Muscle layer of duodenum (tissue), 2 donors: ENCODE data around the gene SYT8.
"Not testable (repeated sequence)": the region's sequence is repeated elsewhere in the genome, so short reads cannot be mapped to it uniquely, and the experiment has no call there.

Source experiments
- H3K27ac ChIP-seq: one replicate; pipeline ENCODE4 v1.7.0; 2013; ENCODE audit warnings: mild to moderate bottlenecking, low read length
- H3K27me3 ChIP-seq: one replicate; pipeline ENCODE4 v1.7.0; 2013; ENCODE audit warnings: low read depth, mild to moderate bottlenecking, control low read depth, low read length
- H3K36me3 ChIP-seq, 2 donors: one replicate each; pipeline ENCODE4 v1.7.0; 2013; ENCODE audit warnings: low read length in 2 of 2, control low read depth in 1 of 2, mild to moderate bottlenecking in 1 of 2; ENCODE audit not compliant: insufficient read depth in 2 of 2, control insufficient read depth in 1 of 2
- H3K4me1 ChIP-seq, 2 donors: one replicate each; pipeline ENCODE4 v1.7.0; 2013; ENCODE audit warnings: low read length in 2 of 2, mild to moderate bottlenecking in 2 of 2, control low read depth in 1 of 2, moderate library complexity in 1 of 2; ENCODE audit not compliant: insufficient read depth in 2 of 2, control insufficient read depth in 1 of 2
- H3K4me3 ChIP-seq, 2 donors: one replicate each; pipeline ENCODE4 v1.7.0; 2013; ENCODE audit warnings: low read length in 2 of 2, low read depth in 1 of 2, mild to moderate bottlenecking in 1 of 2
- H3K9me3 ChIP-seq, 2 donors: one replicate each; pipeline ENCODE4 v1.7.0; 2013; ENCODE audit warnings: low read length in 2 of 2, control low read depth in 1 of 2, mild to moderate bottlenecking in 1 of 2; ENCODE audit not compliant: control insufficient read depth in 1 of 2
- donor health status: healthy.

Gene SYT8

GRCh38 chr11:1834779-1835670, at the start of gene SYT8:
SYT8 (plus strand) TSS chr11:1834990; CDS start chr11:1835106, 116 bp downstream.
- no peak within 1 kb of the TSS for H3K4me3 ChIP-seq
- no peaks in the 10 kb centered on the region for H3K27me3 ChIP-seq
- no peaks in the 10 kb centered on the region for H3K36me3 ChIP-seq
- no peak within 1 kb of the TSS for H3K27ac ChIP-seq
- peaks cover 0 to 17% of the 10 kb centered on the region in 2 donors for H3K4me1 ChIP-seq
- H3K9me3 ChIP-seq = no peaks in the 10 kb centered on the region

DNA sequence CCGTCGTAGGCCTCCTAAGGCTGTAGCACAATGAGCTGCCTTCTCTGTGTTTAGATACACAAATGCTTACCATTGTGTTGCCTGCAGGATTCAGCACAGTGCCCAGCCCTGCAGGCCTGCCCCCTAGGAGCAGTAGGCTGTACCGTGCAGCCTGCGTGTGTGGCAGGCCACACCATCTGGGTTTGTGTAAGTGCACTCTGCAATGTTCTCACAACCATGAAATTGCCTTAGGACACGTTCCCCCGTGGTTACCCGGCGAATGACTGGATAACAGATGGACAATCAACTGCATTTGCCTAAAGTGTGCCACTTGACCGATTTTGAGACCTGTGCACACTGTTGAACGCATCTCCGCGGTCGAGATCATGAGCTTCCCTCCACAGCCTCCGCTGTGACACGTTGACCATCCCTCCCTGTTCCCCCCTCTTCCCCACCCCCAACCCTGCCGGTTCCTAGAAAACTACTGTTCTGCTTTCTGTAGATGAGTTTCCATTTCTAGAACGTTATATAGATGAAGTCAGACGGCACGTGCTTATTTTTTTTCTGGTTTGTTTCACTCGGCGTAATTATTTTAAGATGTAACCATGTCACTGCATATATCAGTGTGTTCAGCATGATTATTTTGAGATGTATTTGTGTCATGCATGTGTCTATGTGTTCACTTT, 48.9 kb upstream of the SYT8 start:
- Histone ChIP-seq H3K4me1 (peaks cover 0 to 4% of the 10 kb centered on the region in 2 donors), H3K36me3 (no peaks in the 10 kb centered on the region), H3K9me3 (no peaks in the 10 kb centered on the region), H3K27ac (no peak overlapping the region), H3K4me3 (no peak overlapping the region), H3K27me3 (no peaks in the 10 kb centered on the region)

DNA sequence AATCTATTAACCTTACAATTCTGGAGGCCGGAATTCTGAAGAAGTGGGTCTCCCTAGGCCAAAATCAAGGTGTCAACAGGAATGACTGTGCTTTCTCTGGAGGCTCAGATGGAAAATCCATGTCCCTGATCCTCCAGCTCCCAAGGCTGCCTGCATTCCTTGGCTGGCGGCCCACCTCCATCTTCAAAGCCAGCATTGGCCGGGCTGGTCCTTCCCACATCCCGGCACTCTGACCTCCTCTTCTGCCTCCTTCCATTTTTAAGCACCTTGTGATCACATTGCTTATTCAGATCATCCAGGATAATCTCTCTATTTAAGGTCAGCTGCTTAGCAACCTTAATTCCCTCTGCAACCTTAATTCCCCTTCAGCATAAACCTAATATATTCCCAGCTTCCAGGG, 48.3 kb upstream of the SYT8 start:
- Histone ChIP-seq H3K9me3 (no peaks in the 10 kb centered on the region), H3K4me1 (peaks cover 0 to 1% of the 10 kb centered on the region in 2 donors), H3K27me3 (no peaks in the 10 kb centered on the region), H3K4me3 (no peak overlapping the region), H3K36me3 (no peaks in the 10 kb centered on the region), H3K27ac (no peak overlapping the region)

- no peak overlapping the region for H3K27ac ChIP-seq
- H3K36me3 ChIP-seq = no peaks in the 10 kb centered on the region
- H3K9me3 ChIP-seq = no peaks in the 10 kb centered on the region
- no peaks in the 10 kb centered on the region for H3K27me3 ChIP-seq
- H3K4me1 ChIP-seq = no peaks in the 10 kb centered on the region
- no peak overlapping the region for H3K4me3 ChIP-seq
Measured at GRCh38 chr11:1791912-1792311, 42.9 kb upstream of the SYT8 start.

DNA sequence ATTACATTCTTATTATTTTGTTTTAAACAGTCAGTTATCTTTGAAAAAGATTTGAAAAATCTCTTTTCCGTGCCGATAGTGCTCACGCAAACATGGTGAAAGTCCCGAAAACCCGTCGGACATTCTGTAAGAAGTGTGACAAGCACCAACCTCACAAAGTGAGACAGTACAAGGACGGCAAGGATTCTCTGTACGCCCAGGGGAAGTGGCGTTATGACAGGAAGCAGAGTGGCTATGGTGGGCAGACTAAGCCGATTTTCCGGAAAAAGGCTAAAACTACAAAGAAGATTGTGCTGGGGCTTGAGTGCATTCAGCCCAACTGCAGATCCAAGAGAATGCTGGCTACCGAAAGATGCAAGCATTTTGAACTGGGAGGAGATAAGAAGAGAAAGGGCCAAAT, 42.3 kb upstream of the SYT8 start:
- no peak overlapping the region for H3K4me3 ChIP-seq

GRCh38 chr11:1793081-1793480, 41.7 kb upstream of the SYT8 start:
- H3K4me1 ChIP-seq = no peaks in the 10 kb centered on the region
- H3K36me3 ChIP-seq = no peaks in the 10 kb centered on the region
- H3K9me3 ChIP-seq = no peaks in the 10 kb centered on the region
- no peak overlapping the region for H3K27ac ChIP-seq
- H3K4me3 ChIP-seq = no peak overlapping the region
- H3K27me3 ChIP-seq = no peaks in the 10 kb centered on the region

More for the DNA sequence above, 42.3 kb upstream of the SYT8 start:
- Histone ChIP-seq H3K36me3 (no peaks in the 10 kb centered on the region), H3K9me3 (no peaks in the 10 kb centered on the region), H3K27me3 (no peaks in the 10 kb centered on the region), H3K27ac (no peak overlapping the region), H3K4me1 (no peaks in the 10 kb centered on the region)

- Histone ChIP-seq H3K27me3 (no peaks in the 10 kb centered on the region), H3K4me3 (no peak overlapping the region), H3K4me1 (no peaks in the 10 kb centered on the region), H3K36me3 (no peaks in the 10 kb centered on the region), H3K27ac (no peak overlapping the region), H3K9me3 (no peaks in the 10 kb centered on the region)
Measured at GRCh38 chr11:1796413-1797011, 38.3 kb upstream of the SYT8 start.

- Histone ChIP-seq H3K9me3 (no peaks in the 10 kb centered on the region), H3K27me3 (no peaks in the 10 kb centered on the region), H3K4me1 (no peaks in the 10 kb centered on the region), H3K27ac (no peak overlapping the region), H3K36me3 (no peaks in the 10 kb centered on the region), H3K4me3 (no peak overlapping the region)
Measured at GRCh38 chr11:1797391-1798125, 37.2 kb upstream of the SYT8 start.

GRCh38 chr11:1803246-1803645, 31.5 kb upstream of the SYT8 start:
- H3K36me3 ChIP-seq = no peaks in the 10 kb centered on the region
- no peaks in the 10 kb centered on the region for H3K9me3 ChIP-seq
- no peaks in the 10 kb centered on the region for H3K27me3 ChIP-seq
- H3K4me1 ChIP-seq = no peaks in the 10 kb centered on the region
- no peak overlapping the region for H3K27ac ChIP-seq
- H3K4me3 ChIP-seq = no peak overlapping the region

DNA sequence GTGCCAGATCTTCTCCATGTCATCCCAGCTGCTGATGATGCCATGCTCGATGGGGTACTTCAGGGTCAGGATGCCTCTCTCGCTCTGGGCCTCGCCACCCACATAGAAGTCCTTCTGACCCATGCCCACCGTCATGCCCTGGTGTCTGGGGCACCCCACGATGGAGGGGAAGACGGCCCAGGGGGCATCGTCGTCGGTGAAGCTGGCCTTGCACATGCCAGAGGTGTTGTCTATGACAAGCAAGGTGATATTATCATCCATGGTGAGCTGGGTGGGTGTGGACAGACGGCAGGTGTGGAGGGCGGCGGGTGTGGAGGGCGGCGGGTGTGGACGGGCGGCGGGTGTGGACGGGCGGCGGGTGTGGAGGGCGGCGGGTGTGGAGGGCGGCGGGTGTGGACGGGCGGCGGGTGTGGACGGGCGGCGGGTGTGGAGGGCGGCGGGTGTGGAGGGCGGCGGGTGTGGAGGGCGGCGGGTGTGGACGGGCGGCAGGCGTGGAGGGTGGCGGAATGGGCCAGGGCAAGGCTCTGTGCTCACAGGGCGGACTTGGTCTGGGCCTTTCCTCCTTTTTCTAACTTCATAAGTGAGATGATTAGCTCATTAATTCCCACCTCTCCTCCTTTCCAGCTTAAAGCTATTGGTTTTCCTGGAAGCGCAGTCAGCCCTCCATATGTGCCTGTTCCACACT, 30.8 kb upstream of the SYT8 start:
- not testable (repeated sequence) for H3K36me3 ChIP-seq, H3K4me3 ChIP-seq, H3K27ac ChIP-seq, H3K4me1 ChIP-seq, H3K27me3 ChIP-seq, H3K9me3 ChIP-seq
